ENCODE results near the gene TMEM131L.

DNA sequence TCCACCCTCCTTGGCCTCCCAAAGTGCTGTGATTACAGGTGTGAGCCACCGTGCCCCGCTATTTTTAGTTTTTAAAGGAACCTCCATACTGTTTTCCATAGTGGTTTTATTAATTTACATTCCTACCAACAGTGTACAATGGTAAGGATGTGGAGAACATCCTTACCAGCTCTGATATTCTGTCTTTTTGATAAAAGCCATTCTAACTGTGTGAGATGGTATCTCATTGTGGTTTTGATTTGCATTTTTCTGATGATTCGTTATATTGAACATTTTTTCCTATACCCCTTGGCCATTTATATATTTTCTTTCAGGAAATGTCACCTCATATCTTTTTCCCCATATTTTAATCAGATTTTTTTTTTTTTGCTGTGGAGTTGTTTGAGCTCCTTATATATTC lies 203.7 kb downstream of the TMEM131L start:
- TF ChIP-seq, protein P1, sequence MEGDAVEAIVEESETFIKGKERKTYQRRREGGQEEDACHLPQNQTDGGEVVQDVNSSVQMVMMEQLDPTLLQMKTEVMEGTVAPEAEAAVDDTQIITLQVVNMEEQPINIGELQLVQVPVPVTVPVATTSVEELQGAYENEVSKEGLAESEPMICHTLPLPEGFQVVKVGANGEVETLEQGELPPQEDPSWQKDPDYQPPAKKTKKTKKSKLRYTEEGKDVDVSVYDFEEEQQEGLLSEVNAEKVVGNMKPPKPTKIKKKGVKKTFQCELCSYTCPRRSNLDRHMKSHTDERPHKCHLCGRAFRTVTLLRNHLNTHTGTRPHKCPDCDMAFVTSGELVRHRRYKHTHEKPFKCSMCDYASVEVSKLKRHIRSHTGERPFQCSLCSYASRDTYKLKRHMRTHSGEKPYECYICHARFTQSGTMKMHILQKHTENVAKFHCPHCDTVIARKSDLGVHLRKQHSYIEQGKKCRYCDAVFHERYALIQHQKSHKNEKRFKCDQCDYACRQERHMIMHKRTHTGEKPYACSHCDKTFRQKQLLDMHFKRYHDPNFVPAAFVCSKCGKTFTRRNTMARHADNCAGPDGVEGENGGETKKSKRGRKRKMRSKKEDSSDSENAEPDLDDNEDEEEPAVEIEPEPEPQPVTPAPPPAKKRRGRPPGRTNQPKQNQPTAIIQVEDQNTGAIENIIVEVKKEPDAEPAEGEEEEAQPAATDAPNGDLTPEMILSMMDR (conservative IDR thresholded peaks at IDR 0.05; ENCODE audit: low read length), result no peak
- no peak for TF ChIP-seq EZH2phosphoT487 (IDR thresholded peaks at IDR 0.05; ENCODE audit: borderline replicate concordance)
